ENCODE measurements around the gene GALNT10.

Gene GALNT10

DNA sequence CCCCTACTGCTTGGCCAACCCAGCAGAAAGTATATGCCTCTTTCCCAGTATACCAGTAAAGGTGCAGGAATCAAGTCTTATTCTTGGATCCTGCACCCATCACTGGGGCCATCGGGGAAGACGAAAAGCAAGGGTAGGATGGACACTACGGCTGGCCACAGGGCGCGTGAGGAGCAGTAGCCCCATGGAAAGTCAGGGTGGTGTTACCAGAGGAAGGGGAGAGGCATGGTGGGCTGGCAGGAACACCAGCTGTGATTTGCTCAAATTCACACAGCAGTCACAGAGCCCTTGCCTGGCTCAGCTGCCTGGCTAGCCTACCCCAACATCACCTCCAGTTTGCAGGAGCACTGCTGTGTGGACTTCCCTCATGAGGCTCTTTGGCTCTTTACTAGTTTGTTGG is 220.8 kb downstream of the GALNT10 start:
- DNase-seq (no peak), ATAC-seq (ENCODE audit: insufficient read depth, low read depth) (no peak)
- Histone ChIP-seq H3K9me3 (ENCODE audit: insufficient read depth, low read length, severe bottlenecking) (no peaks in the 10 kb centered on the region), H2AFZ (ENCODE audit: low read depth, low read length) (no peak overlapping the region), H3K9ac (ENCODE audit: low read depth, low read length) (no peak overlapping the region), H3K27me3 (ENCODE audit: insufficient read depth, low read length, poor library complexity) (no peaks in the 10 kb centered on the region), H3K27ac (ENCODE audit: low read length) (no peak overlapping the region), H4K20me1 (ENCODE audit: insufficient read depth, low read length) (no peaks in the 10 kb centered on the region), H3K79me2 (ENCODE audit: insufficient read depth, low read length) (no peaks in the 10 kb centered on the region), H3K4me1 (ENCODE audit: insufficient read depth, low read length) (no peaks in the 10 kb centered on the region), H3K4me3 (ENCODE audit: low read depth in 1 of 2, low read length in 2 of 2) (no peak overlapping the region), H3K36me3 (ENCODE audit: insufficient read depth, low read length) (peaks cover 8% of the 10 kb centered on the region; the same call in 1 of the 2 replicates), H3K4me2 (ENCODE audit: insufficient read depth, low read length) (no peak overlapping the region)
- no peak for TF ChIP-seq EZH2 (IDR thresholded peaks at IDR 0.05; ENCODE audit: borderline replicate concordance, low read depth, low read length, severe bottlenecking)
- TF ChIP-seq, protein P1, sequence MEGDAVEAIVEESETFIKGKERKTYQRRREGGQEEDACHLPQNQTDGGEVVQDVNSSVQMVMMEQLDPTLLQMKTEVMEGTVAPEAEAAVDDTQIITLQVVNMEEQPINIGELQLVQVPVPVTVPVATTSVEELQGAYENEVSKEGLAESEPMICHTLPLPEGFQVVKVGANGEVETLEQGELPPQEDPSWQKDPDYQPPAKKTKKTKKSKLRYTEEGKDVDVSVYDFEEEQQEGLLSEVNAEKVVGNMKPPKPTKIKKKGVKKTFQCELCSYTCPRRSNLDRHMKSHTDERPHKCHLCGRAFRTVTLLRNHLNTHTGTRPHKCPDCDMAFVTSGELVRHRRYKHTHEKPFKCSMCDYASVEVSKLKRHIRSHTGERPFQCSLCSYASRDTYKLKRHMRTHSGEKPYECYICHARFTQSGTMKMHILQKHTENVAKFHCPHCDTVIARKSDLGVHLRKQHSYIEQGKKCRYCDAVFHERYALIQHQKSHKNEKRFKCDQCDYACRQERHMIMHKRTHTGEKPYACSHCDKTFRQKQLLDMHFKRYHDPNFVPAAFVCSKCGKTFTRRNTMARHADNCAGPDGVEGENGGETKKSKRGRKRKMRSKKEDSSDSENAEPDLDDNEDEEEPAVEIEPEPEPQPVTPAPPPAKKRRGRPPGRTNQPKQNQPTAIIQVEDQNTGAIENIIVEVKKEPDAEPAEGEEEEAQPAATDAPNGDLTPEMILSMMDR (IDR thresholded peaks at IDR 0.05; ENCODE audit: borderline replicate concordance, extremely low read depth, low read length, poor library complexity, severe bottlenecking), result no peak

DNA sequence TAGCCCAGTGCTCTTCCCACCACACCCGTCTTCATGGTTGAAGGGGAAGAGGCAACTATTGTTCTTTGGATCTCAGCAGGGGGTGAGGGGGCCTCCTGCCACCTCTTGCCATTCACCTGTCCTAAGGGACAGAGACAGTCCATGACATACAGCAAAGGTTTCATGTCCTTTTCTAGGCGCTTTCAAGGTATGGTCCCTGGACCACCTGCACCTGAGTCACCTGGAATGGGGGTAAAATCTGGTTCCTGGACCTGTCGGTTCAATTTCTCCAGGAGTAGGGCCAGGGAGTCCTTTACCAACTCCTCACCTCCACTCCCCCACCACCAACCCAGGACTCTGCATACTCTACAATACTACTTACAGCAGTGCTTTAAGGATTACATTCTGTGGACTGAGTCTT is 221.8 kb downstream of the GALNT10 start:
- H3K27ac ChIP-seq (ENCODE audit: low read length), result no peak overlapping the region
- no peak overlapping the region for H2AFZ ChIP-seq (ENCODE audit: low read depth, low read length)
- DNase-seq (no peak), ATAC-seq (ENCODE audit: insufficient read depth, low read depth) (no peak)
- TF ChIP-seq, protein P1 (IDR thresholded peaks at IDR 0.05; ENCODE audit: borderline replicate concordance, extremely low read depth, low read length, poor library complexity, severe bottlenecking), result no peak
- TF ChIP-seq EZH2 (IDR thresholded peaks at IDR 0.05; ENCODE audit: borderline replicate concordance, low read depth, low read length, severe bottlenecking), result no peak
- no peaks in the 10 kb centered on the region for H3K27me3 ChIP-seq (ENCODE audit: insufficient read depth, low read length, poor library complexity)
- peaks cover 3% of the 10 kb centered on the region; the same call in 1 of the 2 replicates for H4K20me1 ChIP-seq (ENCODE audit: insufficient read depth, low read length)
- H3K4me2 ChIP-seq (ENCODE audit: insufficient read depth, low read length), result no peak overlapping the region
- no peaks in the 10 kb centered on the region for H3K9me3 ChIP-seq (ENCODE audit: insufficient read depth, low read length, severe bottlenecking)
- H3K4me3 ChIP-seq (ENCODE audit: low read depth in 1 of 2, low read length in 2 of 2), result no peak overlapping the region
- H3K9ac ChIP-seq (ENCODE audit: low read depth, low read length), result no peak overlapping the region
- H3K36me3 ChIP-seq (ENCODE audit: insufficient read depth, low read length), result peaks cover 17% of the 10 kb centered on the region; the same call in 1 of the 2 replicates
- no peaks in the 10 kb centered on the region for H3K79me2 ChIP-seq (ENCODE audit: insufficient read depth, low read length)
- H3K4me1 ChIP-seq (ENCODE audit: insufficient read depth, low read length), result no peaks in the 10 kb centered on the region

DNA sequence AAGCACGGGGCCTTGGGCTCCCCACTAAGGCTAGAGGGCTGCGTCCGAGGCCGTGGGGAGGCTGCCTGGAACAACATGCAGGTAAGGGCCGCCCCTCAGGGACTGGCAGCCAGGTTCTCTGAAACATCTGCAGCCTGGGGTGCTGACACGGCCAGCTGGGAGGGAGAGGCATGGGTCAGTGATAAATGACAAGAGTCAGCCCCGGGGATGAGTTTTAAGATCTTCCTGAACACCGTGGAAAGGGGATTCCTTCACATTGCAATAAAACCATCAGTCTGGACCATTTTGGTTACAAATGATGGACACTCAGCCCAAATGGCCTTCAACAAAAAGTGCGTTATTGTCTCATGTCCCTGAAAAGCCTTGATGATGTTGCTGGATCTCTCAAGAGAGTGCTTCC is 222.4 kb downstream of the GALNT10 start:
- ATAC-seq (ENCODE audit: insufficient read depth, low read depth), result no peak
- Histone ChIP-seq H3K4me1 (ENCODE audit: insufficient read depth, low read length) (no peaks in the 10 kb centered on the region), H3K4me2 (ENCODE audit: insufficient read depth, low read length) (no peak overlapping the region), H4K20me1 (ENCODE audit: insufficient read depth, low read length) (peaks cover 3% of the 10 kb centered on the region; the same call in 1 of the 2 replicates), H3K79me2 (ENCODE audit: insufficient read depth, low read length) (no peaks in the 10 kb centered on the region), H3K27me3 (ENCODE audit: insufficient read depth, low read length, poor library complexity) (no peaks in the 10 kb centered on the region), H3K9me3 (ENCODE audit: insufficient read depth, low read length, severe bottlenecking) (no peaks in the 10 kb centered on the region), H2AFZ (ENCODE audit: low read depth, low read length) (no peak overlapping the region), H3K36me3 (ENCODE audit: insufficient read depth, low read length) (peaks cover 17% of the 10 kb centered on the region; the same call in 1 of the 2 replicates), H3K27ac (ENCODE audit: low read length) (no peak overlapping the region), H3K9ac (ENCODE audit: low read depth, low read length) (no peak overlapping the region), H3K4me3 (ENCODE audit: low read depth in 1 of 2, low read length in 2 of 2) (no peak overlapping the region)
- TF ChIP-seq EZH2 (IDR thresholded peaks at IDR 0.05; ENCODE audit: borderline replicate concordance, low read depth, low read length, severe bottlenecking), result no peak
- TF ChIP-seq, protein P1 (IDR thresholded peaks at IDR 0.05; ENCODE audit: borderline replicate concordance, extremely low read depth, low read length, poor library complexity, severe bottlenecking), result no peak
- no peak for DNase-seq

DNA sequence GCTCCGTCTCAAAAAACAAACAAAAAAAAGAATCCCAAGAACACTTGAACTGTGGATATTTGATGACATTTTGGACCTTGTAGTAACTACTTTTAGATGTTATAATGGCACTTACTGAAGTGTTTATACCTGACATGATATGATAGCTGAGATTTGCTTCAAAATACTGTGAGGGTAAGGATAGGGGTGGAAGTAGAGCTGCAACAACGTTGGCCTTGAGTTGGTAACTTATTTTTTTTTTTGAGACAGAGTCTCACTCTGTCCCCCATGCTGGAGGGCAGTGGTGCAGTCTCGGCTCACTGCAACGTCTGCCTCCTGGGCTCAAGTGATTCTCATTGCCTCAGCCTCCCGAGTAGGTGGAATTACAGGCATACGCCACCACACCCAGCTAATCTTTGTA is 224.6 kb downstream of the GALNT10 start:
- no peak overlapping the region for H3K9ac ChIP-seq (ENCODE audit: low read depth, low read length)
- DNase-seq (no peak), ATAC-seq (ENCODE audit: insufficient read depth, low read depth) (no peak)
- peaks cover 3% of the 10 kb centered on the region; the same call in 1 of the 2 replicates for H4K20me1 ChIP-seq (ENCODE audit: insufficient read depth, low read length)
- H3K4me3 ChIP-seq (ENCODE audit: low read depth in 1 of 2, low read length in 2 of 2), result no peak overlapping the region
- TF ChIP-seq, protein P1 (IDR thresholded peaks at IDR 0.05; ENCODE audit: borderline replicate concordance, extremely low read depth, low read length, poor library complexity, severe bottlenecking), result no peak
- no peak for TF ChIP-seq EZH2 (IDR thresholded peaks at IDR 0.05; ENCODE audit: borderline replicate concordance, low read depth, low read length, severe bottlenecking)
- H3K9me3 ChIP-seq (ENCODE audit: insufficient read depth, low read length, severe bottlenecking), result no peaks in the 10 kb centered on the region
- no peaks in the 10 kb centered on the region for H3K79me2 ChIP-seq (ENCODE audit: insufficient read depth, low read length)
- no peak overlapping the region for H2AFZ ChIP-seq (ENCODE audit: low read depth, low read length)
- H3K27me3 ChIP-seq (ENCODE audit: insufficient read depth, low read length, poor library complexity), result no peaks in the 10 kb centered on the region
- no peak overlapping the region for H3K4me2 ChIP-seq (ENCODE audit: insufficient read depth, low read length)
- peaks cover 26% of the 10 kb centered on the region; the same call in 1 of the 2 replicates for H3K36me3 ChIP-seq (ENCODE audit: insufficient read depth, low read length)
- H3K27ac ChIP-seq (ENCODE audit: low read length), result no peak overlapping the region
- H3K4me1 ChIP-seq (ENCODE audit: insufficient read depth, low read length), result no peaks in the 10 kb centered on the region
